GM21717 (cell line): ENCODE data around the gene NFATC1.

ENCODE experiments used
- ATAC-seq: cut with Tn5 transposase; IDR thresholded peaks from one replicate; pipeline ENCODE4 v1.9.1; 2021; ENCODE audit warnings: mild to moderate bottlenecking, moderate library complexity; ENCODE audit not compliant: unreplicated experiment

NFATC1 gene

GRCh38 chr18:79513381-79514081, 117.8 kb downstream of the NFATC1 start:
- no peak for ATAC-seq

GRCh38 chr18:79515331-79515730, 119.6 kb downstream of the NFATC1 start:
- no peak for ATAC-seq

- ATAC-seq, result no peak
These were observed 120.2 kb downstream of the NFATC1 start for GRCh38 chr18:79515944-79516351.

- ATAC-seq, result no peak
These were observed 120.8 kb downstream of the NFATC1 start for GRCh38 chr18:79516441-79516931.

GRCh38 chr18:79517341-79517740, 121.6 kb downstream of the NFATC1 start:
- no peak for ATAC-seq

- ATAC-seq, result no peak
These were observed 122.4 kb downstream of the NFATC1 start for GRCh38 chr18:79518028-79518682.

- ATAC-seq, result no peak
These were observed 123.0 kb downstream of the NFATC1 start for GRCh38 chr18:79518683-79519128.

GRCh38 chr18:79519751-79520477, 124.2 kb downstream of the NFATC1 start:
- ATAC-seq, result no peak

- no peak for ATAC-seq
These were observed 125.0 kb downstream of the NFATC1 start for GRCh38 chr18:79520478-79521390.

GRCh38 chr18:79521416-79522205, 125.9 kb downstream of the NFATC1 start:
- ATAC-seq, result no peak

- ATAC-seq, result peak; percentile 4
These were observed 126.9 kb downstream of the NFATC1 start for GRCh38 chr18:79522451-79523205.

- peak; percentile 34 for ATAC-seq
These were observed 127.5 kb downstream of the NFATC1 start for GRCh38 chr18:79523206-79523735.

- peak; percentile 67 for ATAC-seq
These were observed 128.0 kb downstream of the NFATC1 start for GRCh38 chr18:79523736-79524180.

- peak; percentile 26 for ATAC-seq
These were observed 128.7 kb downstream of the NFATC1 start for GRCh38 chr18:79524181-79525078.

GRCh38 chr18:79525556-79526467, 130.1 kb downstream of the NFATC1 start:
- no peak for ATAC-seq
